ENCODE measurements around the gene ROBO1. TPM values are rescaled to one million over a fixed set of nuclear protein-coding genes. Genes with fewer than 3 reads are reported as not detected.

Gene ROBO1
- total and polyA plus RNA-seq, 2 of the 8 experiments (the other 6 are each of a cell fraction or from before 2014, with no cell fraction given), result 51.4 to 91.0 TPM

DNA sequence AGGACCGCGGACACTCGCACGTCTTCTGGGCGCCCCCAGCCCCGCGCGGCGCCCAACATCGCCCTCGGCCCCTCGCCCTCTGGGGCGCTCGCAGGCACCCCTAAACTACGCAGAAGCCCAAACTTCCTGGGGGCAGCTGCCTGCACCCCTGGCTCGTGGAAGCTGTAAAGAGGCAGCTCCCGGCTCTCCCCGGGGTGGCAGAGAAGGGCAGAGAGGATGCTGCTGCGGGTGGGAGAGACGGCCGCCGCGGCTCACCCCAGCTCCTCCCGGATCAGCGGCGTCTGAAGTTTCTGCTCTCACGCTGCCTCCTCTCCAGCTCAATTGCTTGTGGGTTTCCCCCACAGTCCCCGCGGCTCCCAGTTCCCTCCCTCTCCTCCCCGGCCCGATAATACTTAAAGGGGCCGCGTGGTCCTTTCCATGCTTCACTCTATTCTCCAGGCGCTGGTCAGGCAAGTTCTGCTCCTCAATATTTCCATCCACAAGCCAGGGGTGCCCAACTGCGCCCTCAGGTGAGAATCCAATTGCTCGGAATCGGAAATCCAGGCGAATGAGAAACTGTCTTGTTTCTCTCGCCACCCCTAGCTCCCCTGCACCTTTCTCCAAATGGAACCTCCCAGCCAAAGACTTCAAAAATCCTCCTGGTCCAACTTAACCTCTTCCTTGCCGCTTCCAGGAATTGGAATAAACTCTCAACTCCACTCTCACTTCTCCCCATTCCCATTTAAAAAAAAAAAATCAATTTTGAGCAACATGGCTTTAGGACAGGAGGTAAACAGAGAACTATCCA is 748.5 kb downstream of the ROBO1 start (continued):
- no peak for TF ChIP-seq ZNF274 (IDR thresholded peaks at IDR 0.05; ENCODE audit: borderline replicate concordance, extremely low read depth, low read length)
- TF ChIP-seq MAFK (IDR thresholded peaks at IDR 0.05; ENCODE audit: low read depth, low read length), result no peak
- no peak for TF ChIP-seq BACH1 (IDR thresholded peaks at IDR 0.05; ENCODE audit: low read length)
- no peak for TF ChIP-seq TEAD4 (IDR thresholded peaks at IDR 0.05; ENCODE audit: low read depth, low read length)
- TF ChIP-seq, protein P1, sequence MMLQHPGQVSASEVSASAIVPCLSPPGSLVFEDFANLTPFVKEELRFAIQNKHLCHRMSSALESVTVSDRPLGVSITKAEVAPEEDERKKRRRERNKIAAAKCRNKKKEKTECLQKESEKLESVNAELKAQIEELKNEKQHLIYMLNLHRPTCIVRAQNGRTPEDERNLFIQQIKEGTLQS (IDR thresholded peaks at IDR 0.05; ENCODE audit: insufficient read depth, low read depth, low read length), result no peak
- no peak for TF ChIP-seq CBX5 (IDR thresholded peaks at IDR 0.05; ENCODE audit: low read depth, low read length)
- no peak for TF ChIP-seq CEBPB (IDR thresholded peaks at IDR 0.05; ENCODE audit: low read depth, low read length)
- TF ChIP-seq, protein P2, sequence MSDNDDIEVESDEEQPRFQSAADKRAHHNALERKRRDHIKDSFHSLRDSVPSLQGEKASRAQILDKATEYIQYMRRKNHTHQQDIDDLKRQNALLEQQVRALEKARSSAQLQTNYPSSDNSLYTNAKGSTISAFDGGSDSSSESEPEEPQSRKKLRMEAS (IDR thresholded peaks at IDR 0.05), result peak; percentile 71
- TF ChIP-seq JUND (IDR thresholded peaks at IDR 0.05; ENCODE audit: low read length), result peak; percentile 90
- no peak for TF ChIP-seq NANOG (IDR thresholded peaks at IDR 0.05; ENCODE audit: insufficient read depth, low read depth, low read length, poor library complexity, severe bottlenecking)
- no peak for TF ChIP-seq JUN (IDR thresholded peaks at IDR 0.05; ENCODE audit: low read depth, low read length)
- TF ChIP-seq EZH2 (IDR thresholded peaks at IDR 0.05; ENCODE audit: low read depth, low read length, severe bottlenecking), result no peak
- TF ChIP-seq RBBP5 (IDR thresholded peaks at IDR 0.05; ENCODE audit: borderline replicate concordance, low read depth, low read length), result peak; percentile 97
- TF ChIP-seq CTCF (IDR thresholded peaks at IDR 0.05; ENCODE audit: control extremely low read depth in 1 of 3, insufficient read depth in 1 of 3, low read depth in 1 of 3, low read length in 3 of 3), result no peak
- TF ChIP-seq ASH2L (IDR thresholded peaks at IDR 0.05; ENCODE audit: low read length), result peak; percentile 97
- no peak for TF ChIP-seq TAF7 (optimal IDR thresholded peaks at IDR 0.05; ENCODE audit: borderline replicate concordance, low read depth, low read length)
- TF ChIP-seq NRF1 (IDR thresholded peaks at IDR 0.05; ENCODE audit: low read depth, low read length), result no peak
- TF ChIP-seq SRF (IDR thresholded peaks at IDR 0.05; ENCODE audit: low read depth, low read length), result no peak
